ENCODE data around the gene CTCFL.

DNA sequence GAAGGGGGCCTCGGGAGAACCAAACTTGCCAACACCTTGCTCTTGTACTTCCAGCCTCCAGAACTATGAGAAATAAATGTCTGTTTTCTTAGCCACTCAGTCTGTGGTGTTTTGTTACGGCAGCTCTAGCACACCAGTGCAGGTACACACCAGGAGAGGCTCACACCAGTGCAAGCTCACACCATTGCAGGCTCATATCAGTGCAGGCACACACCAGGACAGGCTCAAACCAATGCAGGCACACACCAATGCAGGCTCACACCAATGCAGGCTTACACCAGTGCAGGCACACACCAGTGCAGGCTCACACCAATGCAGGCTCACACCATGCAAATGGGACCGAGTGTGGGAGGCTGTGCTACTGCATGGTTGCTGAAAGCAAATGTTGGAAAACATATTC is 4.9 kb upstream of the CTCFL start:
- TF ChIP-seq, protein P1, sequence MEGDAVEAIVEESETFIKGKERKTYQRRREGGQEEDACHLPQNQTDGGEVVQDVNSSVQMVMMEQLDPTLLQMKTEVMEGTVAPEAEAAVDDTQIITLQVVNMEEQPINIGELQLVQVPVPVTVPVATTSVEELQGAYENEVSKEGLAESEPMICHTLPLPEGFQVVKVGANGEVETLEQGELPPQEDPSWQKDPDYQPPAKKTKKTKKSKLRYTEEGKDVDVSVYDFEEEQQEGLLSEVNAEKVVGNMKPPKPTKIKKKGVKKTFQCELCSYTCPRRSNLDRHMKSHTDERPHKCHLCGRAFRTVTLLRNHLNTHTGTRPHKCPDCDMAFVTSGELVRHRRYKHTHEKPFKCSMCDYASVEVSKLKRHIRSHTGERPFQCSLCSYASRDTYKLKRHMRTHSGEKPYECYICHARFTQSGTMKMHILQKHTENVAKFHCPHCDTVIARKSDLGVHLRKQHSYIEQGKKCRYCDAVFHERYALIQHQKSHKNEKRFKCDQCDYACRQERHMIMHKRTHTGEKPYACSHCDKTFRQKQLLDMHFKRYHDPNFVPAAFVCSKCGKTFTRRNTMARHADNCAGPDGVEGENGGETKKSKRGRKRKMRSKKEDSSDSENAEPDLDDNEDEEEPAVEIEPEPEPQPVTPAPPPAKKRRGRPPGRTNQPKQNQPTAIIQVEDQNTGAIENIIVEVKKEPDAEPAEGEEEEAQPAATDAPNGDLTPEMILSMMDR (IDR thresholded peaks at IDR 0.05; ENCODE audit: poor library complexity, severe bottlenecking) = no peak
- TF ChIP-seq POLR2AphosphoS5 (IDR thresholded peaks at IDR 0.05) = no peak
- no peak for TF ChIP-seq TAF1 (IDR thresholded peaks at IDR 0.05; ENCODE audit: low read depth)
- TF ChIP-seq MXI1 (conservative IDR thresholded peaks at IDR 0.05; ENCODE audit: poor library complexity, severe bottlenecking) = no peak

All from neural cell (in vitro differentiated cells).